GM19468 (cell line): Measurements from ENCODE around the gene GPC6.
"Not testable (repeated sequence)": the region's sequence is repeated elsewhere in the genome, so short reads cannot be mapped to it uniquely, and the experiment has no call there.

Experiments
- ATAC-seq: cut with Tn5 transposase; IDR thresholded peaks from one replicate; pipeline ENCODE4 v1.9.1; 2021; ENCODE audit warnings: mild to moderate bottlenecking, moderate library complexity, moderate number of reproducible peaks; ENCODE audit not compliant: unreplicated experiment; ENCODE audit errors: extremely low read depth

GPC6 gene

GRCh38 chr13:93309886-93310523 lies 83.4 kb downstream of the GPC6 start:
- ATAC-seq: no peak

GRCh38 chr13:93316841-93317240 lies 90.2 kb downstream of the GPC6 start:
- ATAC-seq: no peak

DNA sequence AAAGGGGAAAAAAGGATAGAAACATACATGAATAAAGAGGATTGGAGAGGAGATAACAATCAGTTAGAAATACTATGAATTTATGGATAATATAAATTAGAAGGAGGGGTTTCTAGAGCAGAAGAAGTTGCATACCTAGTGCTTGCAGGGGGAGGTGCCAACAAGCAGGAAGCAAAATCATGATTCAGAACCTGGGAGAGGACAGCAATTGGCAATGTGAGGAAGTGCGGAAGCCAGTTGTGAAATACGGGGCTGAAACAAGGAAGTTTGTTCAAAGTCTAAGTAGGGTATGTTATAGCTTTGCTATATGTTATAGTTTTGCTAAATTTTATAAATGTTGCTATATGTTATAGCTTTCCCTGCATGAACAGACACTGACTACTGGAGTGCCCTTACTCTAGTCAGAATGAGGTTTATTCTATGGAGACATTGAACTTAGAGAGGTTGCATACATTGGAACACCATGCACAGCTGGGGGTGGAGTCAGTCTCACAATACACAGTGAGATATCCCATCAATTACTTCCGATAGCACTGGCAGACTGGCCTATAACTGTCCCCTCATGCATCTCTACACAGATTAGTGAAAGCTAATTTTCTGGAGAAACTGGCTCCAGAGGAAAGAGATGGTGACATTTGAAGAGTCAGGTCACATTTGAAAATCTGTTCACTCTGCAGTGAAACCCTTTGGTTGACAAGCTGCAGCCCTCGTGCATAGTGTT lies 92.1 kb downstream of the GPC6 start:
- no peak for ATAC-seq

DNA sequence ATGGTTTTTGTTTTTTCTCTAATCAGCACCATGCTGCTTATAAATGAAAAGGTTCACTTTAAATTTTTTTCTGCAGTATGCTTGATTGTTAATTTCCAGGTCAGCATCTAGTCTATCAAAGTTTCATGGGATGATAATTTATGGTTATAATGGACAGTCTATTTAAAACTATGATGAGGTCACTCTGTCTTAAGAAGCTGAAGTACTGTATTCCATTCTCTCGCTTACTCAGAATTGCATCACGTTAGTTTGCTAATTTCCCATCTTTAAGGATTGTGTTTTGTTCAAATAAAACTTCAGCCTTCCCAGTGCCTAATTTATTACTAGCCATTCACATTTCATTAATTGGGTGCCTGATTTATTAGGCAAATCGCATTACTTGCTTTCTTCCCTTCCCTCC lies 94.3 kb downstream of the GPC6 start:
- ATAC-seq: no peak

- not testable (repeated sequence) for ATAC-seq
These were observed 97.3 kb downstream of the GPC6 start for GRCh38 chr13:93323880-93324279.

DNA sequence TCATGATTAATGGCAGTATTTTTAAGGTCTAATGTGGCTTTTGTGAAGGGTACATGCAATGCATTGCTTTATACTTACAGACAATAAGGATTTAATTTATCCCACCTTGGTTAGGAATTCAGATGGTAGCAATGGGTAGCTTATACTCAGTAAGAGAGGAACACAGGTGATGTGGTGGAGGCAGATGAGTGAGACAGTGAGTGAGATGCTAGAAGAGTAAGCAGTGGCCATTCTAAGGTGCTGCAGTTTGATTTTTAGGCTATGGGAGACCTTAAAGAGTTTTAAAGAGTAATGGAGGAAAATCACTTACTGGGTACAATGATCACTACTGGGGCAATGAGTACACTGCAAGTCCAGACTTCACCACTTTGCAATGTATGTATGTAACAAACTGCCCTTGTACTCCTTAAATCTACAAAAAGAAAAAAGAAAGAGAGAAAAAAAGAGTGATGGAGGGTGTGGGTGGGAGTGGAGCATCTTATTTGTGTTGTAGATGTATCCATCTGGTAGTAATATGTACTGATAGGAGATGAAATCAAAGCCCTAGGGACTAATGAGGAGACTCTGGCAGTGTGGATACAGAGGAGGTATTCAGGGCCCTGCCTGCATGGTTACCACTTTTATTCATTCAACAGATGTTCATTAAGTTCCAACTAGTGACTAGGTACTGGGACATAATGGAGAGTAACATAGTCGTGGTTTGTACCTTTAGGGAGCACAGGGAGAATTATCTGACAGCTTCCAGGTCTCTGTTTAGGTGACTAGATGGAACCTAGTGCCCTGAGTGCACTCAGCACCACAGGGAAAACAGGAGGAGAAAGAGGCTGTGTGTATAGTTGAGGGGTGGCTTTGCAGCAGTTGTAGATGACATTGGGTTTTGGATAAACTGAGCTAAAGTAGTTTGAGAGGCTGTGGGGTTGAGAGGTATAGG lies 99.0 kb downstream of the GPC6 start:
- no peak for ATAC-seq

GRCh38 chr13:93326234-93326811 lies 99.7 kb downstream of the GPC6 start:
- ATAC-seq: no peak

- no peak for ATAC-seq
These were observed 102.3 kb downstream of the GPC6 start for GRCh38 chr13:93328943-93329342.

DNA sequence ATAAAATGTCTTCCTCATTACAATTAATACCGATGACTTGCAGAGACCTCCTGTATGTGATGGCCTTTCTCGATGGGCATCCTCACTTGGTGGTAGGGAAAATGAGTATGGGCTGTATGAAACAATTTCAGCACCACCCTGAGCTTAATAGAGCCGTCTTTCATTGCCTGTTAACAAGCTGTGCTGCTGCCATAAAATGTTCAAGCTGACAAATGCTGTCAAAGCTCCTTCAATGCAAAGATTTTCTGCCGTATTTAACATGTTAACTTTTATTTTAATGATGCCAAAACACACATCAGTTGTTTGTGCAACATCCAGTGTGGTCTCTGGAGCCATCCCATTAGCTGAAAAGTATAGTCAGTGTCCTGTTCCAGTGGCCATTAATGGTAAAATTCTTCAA lies 110.1 kb downstream of the GPC6 start:
- no peak for ATAC-seq

DNA sequence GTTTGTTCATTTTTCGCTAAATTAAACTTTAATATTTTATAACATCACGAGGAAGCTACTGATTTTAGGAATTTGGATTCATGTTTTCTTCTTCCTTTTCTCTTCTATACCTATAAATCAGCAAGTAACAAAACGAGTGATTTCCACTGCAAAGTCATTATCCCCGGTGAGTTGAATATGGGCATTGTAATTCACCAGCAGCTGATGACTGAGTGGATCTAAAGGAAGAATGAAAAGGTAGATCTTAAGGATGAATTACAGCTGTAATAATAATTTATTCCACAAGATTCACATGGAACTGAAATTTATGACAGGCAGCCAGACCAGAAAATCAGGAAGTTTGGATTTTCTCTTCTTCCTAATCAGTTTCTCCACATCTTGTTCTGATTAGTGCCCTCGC lies 111.4 kb downstream of the GPC6 start:
- ATAC-seq: no peak

DNA sequence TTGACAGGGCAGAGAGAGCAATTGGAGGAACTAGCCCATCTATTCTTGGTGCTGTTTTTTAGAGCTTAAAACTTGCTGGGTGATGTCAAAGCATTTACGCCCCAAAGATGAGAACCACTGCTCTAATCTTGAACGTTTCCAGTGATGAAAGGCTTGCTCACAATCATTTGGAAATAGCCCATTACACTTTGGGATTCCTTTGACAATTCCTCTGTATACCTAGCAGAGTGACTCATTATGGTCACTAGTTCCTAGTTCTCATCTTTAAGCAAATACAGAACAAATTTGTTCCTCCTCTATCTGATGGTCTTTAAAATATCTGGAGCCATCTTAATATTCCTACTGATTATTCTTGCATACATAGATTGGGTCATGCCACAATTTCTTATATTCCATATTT lies 112.3 kb downstream of the GPC6 start:
- no peak for ATAC-seq

- ATAC-seq: no peak
These were observed 112.9 kb downstream of the GPC6 start for GRCh38 chr13:93339550-93339949.

GRCh38 chr13:93341517-93341916 lies 114.9 kb downstream of the GPC6 start:
- no peak for ATAC-seq

DNA sequence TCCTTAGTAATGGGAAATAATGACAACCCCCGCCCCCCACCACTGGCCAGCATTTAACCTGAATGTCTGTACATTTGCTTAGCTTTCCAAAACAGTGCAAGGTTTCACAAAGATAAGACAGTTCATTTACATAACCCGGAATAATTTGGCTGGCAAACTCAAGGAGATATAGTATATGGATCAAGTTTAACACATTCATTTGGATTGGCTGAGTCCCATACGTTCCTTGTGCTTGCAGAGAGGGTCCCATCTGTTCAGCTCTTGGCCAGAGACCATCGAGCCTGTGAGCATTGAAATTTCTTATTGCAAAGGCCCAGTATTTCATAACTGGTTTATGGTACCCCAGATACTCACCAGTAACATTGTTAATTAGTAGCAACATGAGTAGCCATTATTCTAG lies 116.5 kb downstream of the GPC6 start:
- no peak for ATAC-seq

DNA sequence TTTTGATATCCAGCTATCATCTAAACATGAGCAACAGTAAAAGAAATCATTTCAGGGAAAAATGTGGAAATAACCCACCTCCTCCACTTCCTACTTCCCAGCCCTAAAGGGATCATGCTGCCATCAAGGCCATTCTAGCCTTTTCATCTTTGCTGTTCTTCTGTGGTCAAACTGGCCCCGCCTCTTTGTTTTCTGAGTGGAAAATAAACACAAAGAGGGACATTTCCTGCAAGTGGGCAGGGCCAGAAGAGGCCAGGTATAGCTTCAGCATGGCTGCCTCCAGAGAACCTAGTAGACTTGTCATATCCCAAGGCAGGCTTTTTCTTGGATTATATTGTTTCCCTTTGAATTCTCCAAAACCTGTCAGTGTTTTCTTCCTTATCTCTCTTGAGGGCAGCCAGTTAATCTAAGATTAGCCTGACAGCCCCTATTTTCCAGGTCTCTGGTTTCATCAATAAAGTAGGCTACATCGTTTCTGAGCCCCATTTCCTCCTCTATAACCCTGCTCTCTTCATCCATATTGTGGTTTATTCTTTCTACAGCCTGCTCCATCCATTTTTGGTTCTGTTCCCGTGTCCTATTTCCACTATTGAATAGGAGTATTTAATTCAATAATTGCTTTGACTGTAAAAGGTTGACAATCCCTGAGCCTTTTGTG lies 117.6 kb downstream of the GPC6 start:
- no peak for ATAC-seq

DNA sequence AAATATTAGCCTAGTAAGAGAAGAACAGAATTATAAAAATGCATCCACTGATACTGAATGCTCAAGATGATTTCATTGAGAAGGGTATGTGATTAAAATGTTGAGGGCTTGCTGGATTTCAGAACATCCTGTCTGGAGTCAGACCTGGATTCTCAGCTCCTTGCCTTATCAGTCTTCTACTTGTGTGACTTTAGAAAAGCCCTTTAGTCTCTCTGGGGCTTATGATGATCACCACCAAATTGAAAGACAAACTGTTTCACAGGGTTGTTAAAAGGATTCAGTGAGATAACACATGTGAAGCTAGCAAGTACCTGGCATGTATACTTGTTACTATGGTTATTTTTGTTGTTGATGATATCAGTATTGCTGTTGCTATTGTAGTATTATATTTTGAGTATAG lies 118.4 kb downstream of the GPC6 start:
- no peak for ATAC-seq

GRCh38 chr13:93345770-93346169 lies 119.2 kb downstream of the GPC6 start:
- ATAC-seq: no peak

DNA sequence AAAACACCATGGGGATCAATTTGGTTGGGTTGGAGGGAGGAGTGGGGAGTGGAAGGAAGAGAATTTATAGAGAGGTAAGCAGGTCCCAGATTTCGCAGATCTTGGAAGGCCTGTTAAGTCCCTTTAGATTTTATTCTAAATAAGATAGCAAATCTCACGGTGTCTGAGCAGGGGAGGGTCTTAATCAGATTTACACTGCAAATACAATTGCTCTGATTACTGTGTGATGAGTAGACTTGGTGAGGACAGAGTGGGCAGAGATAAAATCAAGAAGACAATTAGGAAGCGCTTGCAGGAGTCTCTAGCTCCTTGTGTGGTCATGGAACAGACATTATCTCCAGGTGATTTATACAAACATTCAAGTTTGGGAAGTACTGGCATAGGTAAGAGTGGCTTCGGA lies 126.0 kb downstream of the GPC6 start:
- ATAC-seq: no peak

- ATAC-seq: no peak
These were observed 128.5 kb downstream of the GPC6 start for GRCh38 chr13:93355094-93355493.

- ATAC-seq: no peak
These were observed 129.9 kb downstream of the GPC6 start for GRCh38 chr13:93356469-93356868.
